ENCODE results near the gene NFYC.

NFYC gene

DNA sequence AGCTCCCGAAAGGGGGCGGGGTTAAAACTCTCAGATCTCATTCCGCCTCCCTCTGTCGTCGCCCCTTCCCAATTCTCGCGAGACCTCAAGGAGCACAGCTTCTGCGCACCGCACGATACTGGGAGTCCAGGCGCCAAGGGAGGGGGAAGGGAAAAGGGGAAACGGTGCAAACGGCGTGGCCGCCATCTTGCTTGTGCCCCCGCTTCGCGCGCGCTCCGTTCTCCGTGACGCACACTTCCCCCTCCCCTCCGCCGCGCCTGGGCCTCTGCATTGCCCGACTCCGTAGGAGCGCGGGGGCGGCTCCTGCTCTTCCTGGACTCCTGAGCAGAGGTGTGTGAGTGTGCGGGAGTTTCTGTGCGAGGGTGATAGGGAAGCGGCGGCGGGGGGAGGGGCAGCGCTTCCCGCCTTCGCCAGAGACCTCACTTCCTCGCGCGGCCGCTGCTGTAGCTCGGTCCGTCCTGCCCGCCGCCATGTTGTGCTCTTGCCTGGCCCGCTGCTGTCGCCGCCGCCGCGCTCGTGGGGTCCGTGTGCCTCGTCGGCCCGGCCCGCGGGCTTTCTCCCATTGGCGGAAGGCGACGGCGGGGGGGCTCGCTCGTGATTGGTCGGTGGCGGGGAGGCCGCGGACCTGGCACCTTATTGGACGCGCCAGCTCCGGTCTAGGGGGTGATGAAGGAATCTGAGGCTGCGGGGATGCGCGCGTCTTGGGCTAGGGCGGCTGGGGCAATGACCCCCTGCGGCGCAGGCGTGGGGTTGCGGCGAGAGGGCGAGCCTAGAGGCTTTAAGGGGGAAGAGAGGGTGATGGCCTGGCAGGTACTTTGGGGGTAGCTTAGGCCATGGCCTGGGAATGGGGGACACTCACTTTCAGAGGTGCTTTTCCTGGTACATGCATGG lies at the start of gene NFYC:
Gene NFYC (plus strand): TSS at position 167 of the 891 bp plus-strand sequence. CDS start 47,140 bp downstream, outside the sequence.
- peak; percentile 96 for DNase-seq

DNA sequence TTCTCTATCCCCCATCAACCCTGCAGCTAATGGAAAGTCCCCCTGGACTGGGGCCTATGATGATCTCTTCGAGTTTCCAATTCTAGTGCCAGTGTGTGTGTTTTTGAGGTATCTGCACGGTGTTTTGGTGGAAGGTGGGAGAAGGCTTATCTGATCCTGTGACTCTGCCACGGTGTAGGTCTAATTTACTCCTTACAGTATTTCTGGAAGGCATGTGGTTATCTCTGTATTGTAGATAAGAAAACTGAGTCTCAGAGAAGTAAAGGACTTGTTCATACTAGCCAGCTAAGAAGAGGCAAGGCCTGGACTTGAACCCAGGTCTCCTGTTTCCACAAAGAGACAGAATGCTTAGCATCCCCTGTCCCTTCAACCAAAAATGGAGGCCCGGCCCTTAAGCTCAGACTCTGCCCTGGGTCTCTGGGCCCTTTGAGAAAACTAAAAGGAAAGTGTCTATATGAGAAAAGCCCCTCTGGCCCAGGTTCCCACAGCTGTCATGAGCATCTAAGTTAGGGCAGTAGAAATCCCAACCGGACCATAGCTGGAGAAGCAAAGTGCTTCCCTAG lies 46.3 kb upstream of the NFYC start:
- DNase-seq = no peak

DNA sequence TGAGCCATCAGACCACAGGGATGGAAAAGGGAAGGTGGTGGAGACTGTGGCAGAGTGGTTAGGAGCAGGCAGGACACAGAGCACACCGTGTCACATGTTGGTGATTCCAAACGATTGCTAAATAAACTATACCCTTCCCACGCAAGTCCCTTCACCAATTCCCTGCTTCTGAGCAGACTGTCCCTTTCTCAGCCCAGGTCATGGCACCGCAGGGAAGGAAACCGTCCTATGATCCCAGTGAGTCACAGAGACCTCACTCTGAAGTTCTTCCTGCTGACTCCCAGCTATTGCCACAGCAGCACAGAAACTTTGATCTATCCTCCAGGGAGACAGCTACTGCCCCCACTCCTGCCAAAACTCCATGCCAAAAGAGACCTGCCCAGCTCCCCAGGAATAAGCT lies 45.2 kb upstream of the NFYC start:
- DNase-seq = no peak

DNA sequence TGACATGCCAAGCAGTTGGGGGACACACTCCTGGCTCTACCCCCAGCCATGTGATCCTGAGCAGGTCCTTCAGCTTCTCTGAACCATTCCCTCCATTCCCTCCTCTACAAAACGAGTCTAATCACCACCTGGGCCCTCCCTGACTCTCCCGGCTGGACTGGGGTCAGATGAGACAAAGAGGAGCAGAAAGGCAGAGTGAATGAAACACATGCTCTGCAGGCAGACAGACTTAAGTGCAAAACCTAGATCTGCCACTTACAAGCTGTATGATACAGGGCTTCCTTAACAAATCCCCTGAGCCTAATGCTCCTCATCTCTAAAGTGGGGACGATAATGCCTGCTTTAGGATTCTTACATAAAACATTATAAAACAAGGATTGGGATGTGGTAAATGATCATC lies 43.3 kb upstream of the NFYC start:
- DNase-seq = no peak

DNA sequence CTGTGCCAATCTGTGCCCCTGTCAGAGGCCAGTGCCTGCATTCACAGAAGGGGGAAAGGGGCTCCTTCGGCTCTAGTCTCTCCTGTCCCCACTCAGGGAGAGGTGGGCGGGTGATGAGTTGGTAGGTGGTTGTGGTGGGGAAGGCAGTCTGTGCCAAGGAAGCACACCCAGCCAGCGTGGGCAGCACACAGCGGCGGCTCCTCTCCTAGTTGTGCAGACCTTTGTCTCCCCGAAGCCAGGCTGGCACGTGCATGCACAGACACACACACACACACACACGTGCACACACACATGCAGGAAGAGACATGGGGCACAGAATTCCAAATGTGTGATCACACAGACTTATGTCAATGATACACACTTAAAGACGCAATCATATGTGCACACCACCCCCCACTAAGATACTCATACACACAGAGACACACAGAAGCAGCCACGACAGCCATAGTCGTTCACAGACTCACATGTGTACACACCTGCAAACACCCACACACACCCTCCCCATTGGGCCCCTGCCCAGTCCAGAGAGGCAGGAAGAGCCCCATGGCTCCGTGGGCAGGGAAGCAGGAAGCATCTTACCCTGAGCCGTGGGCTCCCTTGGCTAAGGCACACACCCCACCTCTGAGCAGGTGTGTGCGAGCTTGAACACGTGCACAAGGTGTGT lies 42.4 kb upstream of the NFYC start:
- no peak for DNase-seq

DNA sequence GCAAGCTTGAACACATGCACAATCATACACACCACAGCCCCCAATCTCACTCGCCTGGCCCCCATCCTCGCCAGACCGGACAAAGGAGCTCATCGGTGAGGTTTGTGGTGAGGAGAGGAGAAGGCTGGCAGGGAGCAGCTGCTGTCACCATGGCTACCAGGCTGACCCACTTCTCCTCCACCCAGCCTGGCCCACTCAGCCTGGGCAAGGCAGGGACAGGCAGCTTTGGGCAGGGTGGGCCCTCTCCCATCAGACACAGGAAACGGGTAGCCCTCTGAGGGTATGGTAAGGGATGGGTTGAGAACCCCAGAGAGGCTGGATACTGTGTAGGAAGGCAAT lies 41.9 kb upstream of the NFYC start:
- no peak for DNase-seq

DNA sequence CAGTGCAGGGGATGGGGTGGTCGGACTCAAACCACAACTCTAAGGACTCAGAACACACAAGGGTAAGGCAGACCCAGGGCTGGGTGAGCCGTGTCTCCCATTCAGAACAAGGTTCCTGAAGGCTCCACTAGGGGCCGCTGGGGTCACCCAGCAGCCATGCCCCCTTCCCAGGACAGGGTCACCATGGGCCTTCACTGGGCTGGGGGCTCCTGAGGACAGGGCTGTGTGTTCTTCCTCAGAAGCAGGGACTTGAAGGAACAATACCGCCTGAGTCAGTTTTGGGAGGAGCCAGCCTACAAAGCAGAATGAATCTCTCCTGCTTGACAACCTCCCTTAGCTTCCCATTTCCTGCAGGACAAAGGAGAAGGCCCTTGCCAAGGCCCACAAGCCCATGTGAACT lies 41.4 kb upstream of the NFYC start:
- DNase-seq = no peak

DNA sequence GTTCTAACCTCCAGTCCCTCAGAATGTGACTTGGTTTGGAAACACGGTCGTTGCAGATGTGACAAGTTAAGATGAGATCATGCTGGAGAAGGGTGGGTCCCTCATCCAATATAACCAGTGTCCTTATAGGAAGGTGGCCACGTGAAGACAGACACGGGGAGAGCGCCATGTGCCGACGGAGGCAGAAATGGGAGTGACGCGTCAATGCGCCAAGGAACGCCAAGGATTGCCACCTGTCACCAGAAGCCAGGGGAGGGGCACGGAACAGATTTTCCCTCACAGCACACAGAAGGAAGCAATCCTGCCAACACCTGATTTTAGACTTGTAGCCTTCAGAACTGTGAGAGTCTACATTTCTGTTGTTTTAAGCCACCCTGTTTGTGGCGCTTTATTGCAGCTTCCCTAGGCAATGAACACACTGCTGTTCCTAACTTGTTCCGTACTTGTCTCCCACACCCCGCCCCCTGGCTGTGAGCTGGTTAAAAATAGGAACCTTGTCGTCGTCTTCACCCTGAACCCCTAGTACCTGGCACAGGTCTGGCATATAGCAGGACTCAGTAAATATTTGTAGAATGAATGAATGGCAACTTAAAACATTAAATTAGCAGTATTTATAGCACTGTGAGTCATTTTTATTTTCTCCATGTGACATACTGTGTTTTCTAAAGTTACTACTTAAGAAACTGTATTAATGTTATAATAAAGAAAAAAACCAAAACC lies 40.2 kb upstream of the NFYC start:
- no peak for DNase-seq

DNA sequence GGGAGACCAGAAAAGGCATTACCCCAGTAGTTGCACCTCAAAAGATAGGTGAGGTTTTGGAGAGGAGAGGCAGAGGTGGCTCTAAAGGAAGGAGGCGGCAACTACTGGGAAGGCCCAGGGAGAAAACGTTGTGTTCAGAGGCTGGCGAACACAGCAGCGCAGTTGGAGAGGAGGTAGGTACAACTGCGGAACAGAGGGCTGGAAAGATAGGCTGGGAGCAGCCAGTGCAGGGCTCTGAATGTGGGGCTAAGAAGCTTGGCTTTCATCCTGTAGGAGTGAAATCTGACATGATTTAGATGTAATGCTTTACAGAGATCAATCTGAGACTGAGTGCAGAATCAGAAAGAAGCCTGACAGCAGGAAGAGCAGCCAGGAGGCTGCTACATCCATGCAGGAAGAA lies 39.0 kb upstream of the NFYC start:
- no peak for DNase-seq

DNA sequence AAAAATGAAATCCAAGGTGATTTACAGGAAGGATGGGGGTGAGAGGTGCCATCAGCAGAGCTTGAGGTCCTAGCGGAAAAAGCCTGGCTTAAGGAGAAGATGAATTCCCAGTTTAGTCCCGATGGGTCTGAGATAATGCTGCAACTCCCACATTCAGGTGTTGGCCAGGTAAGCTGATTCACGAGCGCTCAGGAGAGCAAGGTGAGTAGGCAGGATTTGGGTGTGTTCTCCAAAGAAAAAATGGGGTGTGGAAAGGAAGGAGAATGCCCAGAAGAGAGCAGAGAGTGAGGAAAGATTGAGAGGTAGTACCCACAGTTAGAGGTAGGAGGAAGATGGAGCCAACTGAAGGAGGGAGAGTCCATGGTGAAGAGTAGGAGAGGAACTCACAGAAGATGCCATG lies 38.5 kb upstream of the NFYC start:
- no peak for DNase-seq

DNA sequence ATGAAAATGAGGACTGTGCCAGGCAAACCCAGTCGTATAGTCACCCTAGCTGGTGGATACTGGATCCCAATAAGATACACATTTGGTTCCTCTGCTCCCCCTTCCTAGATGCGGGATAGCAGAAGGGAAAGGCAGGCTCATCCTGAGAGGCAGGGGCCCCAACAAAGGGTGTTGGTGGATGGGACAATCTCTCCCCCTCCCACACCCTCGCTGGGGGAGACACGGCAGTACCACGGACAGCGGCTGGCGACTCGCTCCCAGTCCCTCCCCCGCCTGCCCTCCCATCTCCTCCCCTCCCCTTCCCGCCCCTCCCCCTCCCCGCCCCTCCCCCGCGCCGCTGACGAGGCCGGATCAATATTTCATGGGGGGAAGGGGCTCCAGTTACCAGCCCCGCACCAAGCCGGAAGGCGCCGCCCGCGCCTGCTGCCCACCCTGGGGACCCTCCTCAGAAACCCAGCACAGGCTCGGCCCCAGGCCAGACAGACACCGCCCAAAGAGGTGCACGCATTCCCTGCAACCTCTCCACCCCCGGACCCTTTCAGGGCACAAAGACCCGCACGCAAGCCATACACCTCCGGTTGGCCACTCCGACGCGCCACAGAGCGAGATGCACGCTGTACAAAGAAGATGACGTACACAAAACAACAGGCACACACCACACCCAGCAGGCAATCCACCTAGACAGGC lies 37.5 kb upstream of the NFYC start:
- DNase-seq = no peak

DNA sequence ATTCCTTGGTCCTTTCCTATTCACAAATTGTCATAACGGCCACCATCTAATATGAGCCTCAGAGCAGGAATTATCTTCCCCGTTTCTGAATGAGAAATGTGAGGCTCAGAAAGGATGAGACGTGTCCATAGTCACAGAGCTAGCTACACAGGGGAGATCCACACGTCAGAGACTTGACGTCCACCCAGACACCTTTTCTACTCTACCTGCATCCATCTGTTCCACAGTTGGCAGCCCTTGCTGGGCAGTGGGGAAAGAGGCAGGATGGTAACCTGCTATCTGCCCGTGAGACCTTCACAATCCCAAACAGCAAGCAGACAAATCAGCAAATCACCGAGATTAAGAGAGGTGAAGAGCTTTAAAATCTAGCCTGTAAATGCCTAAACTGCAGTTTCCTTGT lies 34.5 kb upstream of the NFYC start:
- no peak for DNase-seq

DNA sequence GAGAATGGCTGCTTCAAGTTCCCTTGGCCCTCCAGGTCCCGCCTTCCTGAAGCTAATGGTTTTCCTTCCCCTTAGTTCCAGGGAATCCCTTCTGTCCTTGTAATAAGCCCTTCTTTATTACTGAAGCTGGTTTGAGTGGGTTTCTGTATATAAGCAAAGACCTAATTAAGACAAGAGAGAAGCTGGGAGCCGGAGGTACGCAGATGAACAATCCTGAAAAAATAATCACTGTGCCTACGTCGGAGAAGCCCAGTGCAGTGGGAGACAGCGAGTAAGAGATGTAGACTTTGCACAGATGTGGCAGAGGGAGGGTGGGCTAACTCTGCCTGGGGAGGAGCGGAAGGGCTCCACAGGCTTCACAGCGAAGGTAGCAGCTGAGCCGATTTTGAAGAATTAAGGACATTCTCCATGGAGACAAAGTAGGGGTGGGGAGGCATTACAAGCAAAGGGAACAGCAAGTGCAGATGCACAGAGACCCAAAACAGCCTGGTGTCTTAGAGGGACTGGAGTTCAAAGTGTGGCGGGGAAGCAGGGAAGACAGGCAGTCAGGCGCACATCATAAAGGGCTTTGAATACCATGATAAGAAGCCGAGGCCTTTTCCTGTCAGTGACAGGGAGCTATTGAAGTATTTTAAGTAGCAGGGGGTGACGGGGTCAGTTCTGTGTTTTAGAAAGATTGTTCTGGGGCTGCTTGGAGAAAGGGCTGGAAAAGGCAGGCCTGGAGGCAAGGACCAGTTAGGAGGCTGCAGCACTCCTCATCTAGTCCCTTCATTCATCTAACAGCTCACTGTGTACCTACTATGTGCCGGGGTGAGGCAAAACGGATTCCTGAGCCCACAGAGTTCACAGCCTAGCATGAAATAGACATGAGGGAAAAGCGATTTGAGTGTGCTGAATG lies 32.5 kb upstream of the NFYC start:
- DNase-seq = no peak

DNA sequence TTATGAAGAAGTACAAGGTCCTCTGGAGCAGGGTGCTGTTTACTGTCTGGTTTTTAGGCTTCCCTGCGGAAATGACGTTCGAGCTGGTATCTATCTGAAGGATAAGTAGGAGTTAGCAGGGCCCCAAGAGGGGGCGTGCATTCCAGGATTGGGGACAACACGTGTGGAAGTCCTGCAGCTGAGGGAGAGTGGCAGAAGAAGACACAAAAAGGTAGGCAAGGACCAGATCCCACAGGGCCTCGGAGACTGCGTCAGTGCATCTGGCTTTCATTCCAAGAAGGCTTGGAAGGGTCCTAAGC lies 31.9 kb upstream of the NFYC start:
- DNase-seq = no peak

DNA sequence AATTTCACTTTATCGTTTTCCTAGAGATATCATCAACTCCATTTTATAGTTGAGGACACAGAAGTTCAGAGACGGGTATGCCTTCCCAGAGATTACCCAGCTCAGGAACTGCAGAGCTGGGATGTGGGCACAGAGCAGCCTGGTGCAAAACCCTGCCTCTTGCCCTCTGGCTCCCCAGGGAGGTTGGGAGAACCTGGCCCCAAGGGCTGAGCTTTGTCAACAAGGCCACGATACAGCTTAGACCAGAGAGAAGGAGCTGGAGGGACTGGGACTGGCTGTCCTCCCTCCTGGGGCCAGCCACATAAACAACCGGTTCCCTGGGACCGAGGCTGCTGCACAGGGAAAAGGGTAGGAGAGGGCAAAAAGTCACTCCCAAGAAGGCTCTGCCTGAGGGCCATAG lies 29.8 kb upstream of the NFYC start:
- no peak for DNase-seq

DNA sequence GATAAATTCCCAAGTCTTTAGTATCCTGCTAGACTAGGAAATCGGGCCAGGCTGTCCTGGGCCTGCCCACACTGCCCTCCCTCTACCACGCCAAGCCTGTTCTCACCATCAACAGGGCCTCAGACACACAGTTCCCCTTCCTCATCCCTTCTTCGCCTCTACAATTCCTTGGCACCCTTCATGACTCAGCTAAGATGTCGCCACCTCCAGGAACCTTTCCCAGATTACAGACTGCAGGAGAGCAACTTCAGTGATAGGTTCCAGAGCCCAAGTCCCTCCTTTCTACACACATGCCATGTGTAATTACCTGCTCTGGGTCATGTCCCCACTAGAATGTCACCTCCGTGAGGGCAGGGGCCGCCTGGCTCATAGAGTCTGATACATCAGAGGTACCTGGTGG lies 29.4 kb upstream of the NFYC start:
- DNase-seq = no peak

DNA sequence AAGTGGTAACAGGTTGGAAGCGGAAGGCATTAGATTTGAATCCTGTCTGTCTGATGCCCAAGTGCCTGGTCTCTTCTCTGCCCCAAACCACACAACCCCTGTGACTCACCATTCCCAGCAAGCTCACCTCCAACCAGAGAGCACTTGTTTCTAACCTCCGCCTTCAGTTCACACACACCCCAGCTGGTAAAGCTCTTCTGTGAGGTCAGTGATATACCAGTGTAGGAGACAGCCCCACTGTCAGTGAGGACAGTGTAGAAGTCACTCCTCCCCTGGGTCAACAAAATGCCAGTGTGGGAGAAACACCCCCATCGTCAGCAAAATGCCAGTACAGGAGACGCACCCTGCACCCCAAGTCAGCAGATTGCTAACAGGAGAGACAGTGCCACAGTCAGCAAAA lies 28.6 kb upstream of the NFYC start:
- DNase-seq = peak; percentile 15

DNA sequence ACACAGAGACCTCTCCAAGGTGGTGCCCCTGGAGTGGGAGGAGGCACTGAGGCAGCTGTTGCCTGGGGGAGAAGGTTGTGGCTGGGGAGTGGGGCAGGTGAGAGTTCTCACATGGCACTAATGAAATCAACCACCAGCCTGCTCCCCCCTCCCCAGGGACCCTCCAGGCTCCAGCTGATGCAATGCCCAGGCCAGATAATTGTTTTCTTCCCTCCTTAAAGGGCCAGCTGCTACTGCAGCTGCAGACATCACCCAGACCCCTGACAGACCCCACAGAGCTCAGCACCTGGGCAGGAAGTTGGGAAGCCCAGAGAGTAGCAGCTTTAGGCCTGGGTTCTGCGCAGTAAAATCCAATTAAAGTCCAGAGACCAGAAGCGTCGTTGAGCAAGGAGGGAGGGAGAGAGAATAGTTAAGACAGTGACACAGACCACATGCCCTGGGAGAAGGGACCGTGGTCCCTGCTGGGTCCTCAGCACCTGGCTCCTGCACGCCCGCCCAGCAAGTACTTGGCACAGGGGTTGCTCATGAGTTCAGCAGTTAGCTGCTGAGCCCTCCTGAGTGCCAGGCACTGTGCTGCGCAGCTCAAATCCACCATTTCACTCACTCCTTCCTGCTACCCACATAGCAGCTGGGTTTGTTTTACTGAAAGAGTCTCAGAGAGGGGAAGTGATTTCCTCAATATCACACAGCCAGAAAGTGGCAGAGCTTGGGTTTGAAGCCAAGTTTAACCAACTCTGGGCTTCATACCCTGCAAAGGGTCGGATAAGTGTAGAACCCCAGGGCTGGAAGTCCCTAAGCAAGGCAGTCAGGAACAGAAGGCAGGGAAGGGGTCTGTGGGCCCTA lies 28.0 kb upstream of the NFYC start:
- DNase-seq = no peak

DNA sequence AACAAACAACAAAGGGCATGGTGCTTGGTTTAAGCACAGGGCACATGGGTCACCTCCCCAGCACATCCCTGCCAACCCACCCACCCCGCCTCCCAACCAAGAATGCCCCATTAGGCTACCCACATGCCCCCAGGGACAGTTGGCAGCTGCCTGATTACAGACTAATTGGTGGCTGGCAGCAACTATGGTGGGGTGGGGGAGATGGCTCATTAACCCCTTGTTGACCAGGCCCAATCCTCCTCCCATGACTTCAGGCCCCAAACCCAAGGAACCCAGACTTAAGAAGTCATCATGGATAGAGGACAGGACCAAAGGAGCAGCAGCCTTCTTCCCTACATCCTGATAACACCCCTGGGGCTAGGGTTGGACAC lies 27.4 kb upstream of the NFYC start:
- DNase-seq = no peak

DNA sequence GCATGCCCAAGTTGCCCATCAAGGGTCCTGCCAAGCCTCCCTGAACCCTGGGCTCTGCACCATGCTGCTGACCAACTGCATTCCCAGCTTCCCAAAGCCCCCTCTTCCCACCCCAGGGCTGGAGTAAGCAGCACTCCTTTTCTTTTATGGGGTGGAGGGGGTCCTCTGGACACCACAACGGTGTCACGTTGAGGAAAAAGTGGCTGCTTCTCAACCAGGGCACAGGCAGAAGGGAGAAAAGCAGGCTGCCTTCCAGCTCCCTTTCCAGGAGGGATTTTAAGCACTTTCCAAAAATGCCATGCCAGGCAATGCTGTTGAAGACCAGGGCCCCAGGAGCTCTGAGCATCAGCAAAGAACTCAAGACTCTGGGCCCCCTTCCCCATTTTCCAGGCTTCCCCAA lies 26.7 kb upstream of the NFYC start:
- DNase-seq = no peak

All from stimulated activated CD4-positive, alpha-beta T cell treated with anti-CD3 and anti-CD28 coated beads, Interleukin-4, amount 100 ng/mL, for 24 hours (primary cell).